ENCODE measurements around the gene RBM18. TPM values are rescaled to one million over a fixed set of nuclear protein-coding genes. Genes with fewer than 3 reads are reported as not detected.

RBM18 gene
- total RNA-seq, 1 donor from 2014 or later, result 12.9 TPM

GRCh38 chr9:122251351-122251750, 13.3 kb downstream of the RBM18 start:
- Mint-ChIP-seq H3K27me3 (ENCODE audit: insufficient read depth, low read depth) (no peaks in the 10 kb centered on the region), H3K4me1 (no peaks in the 10 kb centered on the region), H3K4me3 (no peak overlapping the region), H3K36me3 (peaks cover 5% of the 10 kb centered on the region), H3K9me3 (no peaks in the 10 kb centered on the region), H3K27ac (no peak overlapping the region)
- Histone ChIP-seq H3K4me2 (no peak overlapping the region), H3K4me3 (no peak overlapping the region), H3F3A (ENCODE audit: low read depth) (no peaks in the 10 kb centered on the region), H3K36me3 (peaks cover 5% of the 10 kb centered on the region), H3K27me3 (no peaks in the 10 kb centered on the region), H3K4me1 (no peaks in the 10 kb centered on the region), H3K9ac (no peak overlapping the region), H2AFZ (replicated peaks) (no peak overlapping the region), H3K79me2 (ENCODE audit: low read depth) (no peaks in the 10 kb centered on the region), H4K20me1 (ENCODE audit: low read depth) (peaks cover 8% of the 10 kb centered on the region), H3K9me3 (ENCODE audit: low read depth) (no peaks in the 10 kb centered on the region), H3K27ac (no peak overlapping the region)
- no peak for DNase-seq (ENCODE audit: low spot score)
- TF ChIP-seq EZH2 (IDR thresholded peaks at IDR 0.05), result no peak
- no peak for TF ChIP-seq EZH2phosphoT487 (IDR thresholded peaks at IDR 0.05)
- TF ChIP-seq CTCF (IDR thresholded peaks at IDR 0.05), result no peak

- H3K4me1 ChIP-seq, result no peaks in the 10 kb centered on the region
- Mint-ChIP-seq H3K4me1 (no peaks in the 10 kb centered on the region), H3K9me3 (no peaks in the 10 kb centered on the region), H3K36me3 (peaks cover 15% of the 10 kb centered on the region), H3K27me3 (ENCODE audit: insufficient read depth, low read depth) (no peaks in the 10 kb centered on the region), H3K27ac (no peak overlapping the region), H3K4me3 (no peak overlapping the region)
- H2AFZ ChIP-seq (replicated peaks), result no peak overlapping the region
- H3K27me3 ChIP-seq, result no peaks in the 10 kb centered on the region
- H4K20me1 ChIP-seq (ENCODE audit: low read depth), result peaks cover 8% of the 10 kb centered on the region
- no peaks in the 10 kb centered on the region for H3K79me2 ChIP-seq (ENCODE audit: low read depth)
- no peak overlapping the region for H3K4me2 ChIP-seq
- no peak for DNase-seq (ENCODE audit: low spot score)
- H3K36me3 ChIP-seq, result peaks cover 5% of the 10 kb centered on the region
- TF ChIP-seq EZH2 (IDR thresholded peaks at IDR 0.05) (no peak), EZH2phosphoT487 (IDR thresholded peaks at IDR 0.05) (no peak), CTCF (IDR thresholded peaks at IDR 0.05) (no peak)
- no peak overlapping the region for H3K27ac ChIP-seq
- no peak overlapping the region for H3K9ac ChIP-seq
- no peak overlapping the region for H3K4me3 ChIP-seq
- H3F3A ChIP-seq (ENCODE audit: low read depth), result no peaks in the 10 kb centered on the region
- H3K9me3 ChIP-seq (ENCODE audit: low read depth), result no peaks in the 10 kb centered on the region
Observed at GRCh38 chr9:122248448-122248865, 16.2 kb downstream of the RBM18 start.

GRCh38 chr9:122246666-122247065, 18.0 kb downstream of the RBM18 start:
- no peak overlapping the region for H3K27ac Mint-ChIP-seq
- H3K9me3 ChIP-seq (ENCODE audit: low read depth), result no peaks in the 10 kb centered on the region
- no peaks in the 10 kb centered on the region for H3F3A ChIP-seq (ENCODE audit: low read depth)
- no peak for DNase-seq (ENCODE audit: low spot score)
- no peak overlapping the region for H3K4me3 ChIP-seq
- H3K9me3 Mint-ChIP-seq, result no peaks in the 10 kb centered on the region
- no peaks in the 10 kb centered on the region for H3K27me3 ChIP-seq
- no peaks in the 10 kb centered on the region for H3K79me2 ChIP-seq (ENCODE audit: low read depth)
- no peaks in the 10 kb centered on the region for H3K4me1 ChIP-seq
- H3K9ac ChIP-seq, result no peak overlapping the region
- H4K20me1 ChIP-seq (ENCODE audit: low read depth), result no peaks in the 10 kb centered on the region
- no peak overlapping the region for H3K27ac ChIP-seq
- no peak overlapping the region for H2AFZ ChIP-seq (replicated peaks)
- no peaks in the 10 kb centered on the region for H3K27me3 Mint-ChIP-seq (ENCODE audit: insufficient read depth, low read depth)
- peaks cover 18% of the 10 kb centered on the region for H3K36me3 Mint-ChIP-seq
- peaks cover 5% of the 10 kb centered on the region for H3K36me3 ChIP-seq
- TF ChIP-seq EZH2phosphoT487 (IDR thresholded peaks at IDR 0.05) (no peak), CTCF (IDR thresholded peaks at IDR 0.05) (no peak), EZH2 (IDR thresholded peaks at IDR 0.05) (no peak)
- no peaks in the 10 kb centered on the region for H3K4me1 Mint-ChIP-seq
- no peak overlapping the region for H3K4me3 Mint-ChIP-seq
- no peak overlapping the region for H3K4me2 ChIP-seq
